GDM1 (cell line): ENCODE results near the gene ZNHIT2.
"Not testable (repeated sequence)": the region's sequence is repeated elsewhere in the genome, so short reads cannot be mapped to it uniquely, and the experiment has no call there.

Source experiments
- DNase-seq: peaks from one replicate; lab custom pipeline; 2025; lab: John Stamatoyannopoulos, UW

ZNHIT2 gene

GRCh38 chr11:65119670-65119995, 2.1 kb upstream of the ZNHIT2 start:
- no peak for DNase-seq

- DNase-seq: not testable (repeated sequence)
Observed at GRCh38 chr11:65118891-65119669, 1.6 kb upstream of the ZNHIT2 start.

- DNase-seq: no peak
Observed at GRCh38 chr11:65118097-65118837, 766 bp upstream of the ZNHIT2 start.

GRCh38 chr11:65116370-65117205, 913 bp downstream of the ZNHIT2 start:
- no peak for DNase-seq

- no peak for DNase-seq
Observed at GRCh38 chr11:65115361-65116082, 2.0 kb downstream of the ZNHIT2 start.

GRCh38 chr11:65114538-65115171, 2.8 kb downstream of the ZNHIT2 start:
- no peak for DNase-seq

GRCh38 chr11:65113839-65114238, 3.7 kb downstream of the ZNHIT2 start:
- DNase-seq: no peak

GRCh38 chr11:65113361-65113756, 4.1 kb downstream of the ZNHIT2 start:
- DNase-seq: no peak

GRCh38 chr11:65112546-65113360, 4.7 kb downstream of the ZNHIT2 start:
- DNase-seq: peak; percentile 61

GRCh38 chr11:65111744-65112545, 5.6 kb downstream of the ZNHIT2 start, which contains the start of gene TM7SF2:
Gene TM7SF2, plus strand, starts transcription at chr11:65111872. Its CDS starts 144 bp downstream, at chr11:65112016.
- peak; percentile 83 for DNase-seq

- DNase-seq: no peak
Observed at GRCh38 chr11:65111159-65111743, 6.2 kb downstream of the ZNHIT2 start.

- peak; percentile 69 for DNase-seq
Observed at GRCh38 chr11:65110354-65110861, 7.1 kb downstream of the ZNHIT2 start.

- DNase-seq: no peak
Observed at GRCh38 chr11:65109231-65110198, 8.0 kb downstream of the ZNHIT2 start.

- no peak for DNase-seq
Observed at GRCh38 chr11:65108469-65109123, 8.9 kb downstream of the ZNHIT2 start.

GRCh38 chr11:65107751-65108468, 9.6 kb downstream of the ZNHIT2 start:
- DNase-seq: no peak

- no peak for DNase-seq
Observed at GRCh38 chr11:65107078-65107477, 10.4 kb downstream of the ZNHIT2 start.

GRCh38 chr11:65104628-65105027, 12.9 kb downstream of the ZNHIT2 start:
- no peak for DNase-seq
